GM12878 (cell line): ENCODE results near the gene NUMB. TPM values are rescaled to one million over a fixed set of nuclear protein-coding genes. Genes with fewer than 3 reads are reported as not detected.

Source experiments
- BACH1 ChIP-seq: fragments of 450-650 bp; IDR thresholded peaks from 2 replicates; pipeline ENCODE4 v1.6.1; 2017; ENCODE audit warnings: mild to moderate bottlenecking, borderline replicate concordance
- BCL3 ChIP-seq: IDR thresholded peaks from 2 replicates; pipeline ENCODE4 v1.6.1; 2011; ENCODE audit warnings: borderline replicate concordance, low read depth, mild to moderate bottlenecking, moderate library complexity, low read length; ENCODE audit not compliant: insufficient read depth, poor library complexity, severe bottlenecking
- CEBPZ ChIP-seq: fragments of 150-350 bp; IDR thresholded peaks from 2 replicates; pipeline ENCODE4 v1.6.1; 2016; ENCODE audit warnings: low read depth, low read length
- CREB1 ChIP-seq: IDR thresholded peaks from 2 replicates; pipeline ENCODE4 v1.6.1; 2012; ENCODE audit warnings: low read depth, mild to moderate bottlenecking, inconsistent platforms
- CREM ChIP-seq: IDR thresholded peaks from 2 replicates; pipeline ENCODE4 v1.6.1; 2014; ENCODE audit warnings: antibody characterized with exemption, low read depth
- E4F1 ChIP-seq: fragments of 450-650 bp; IDR thresholded peaks from 2 replicates; pipeline ENCODE4 v1.6.1; 2018; ENCODE audit warnings: borderline replicate concordance, mild to moderate bottlenecking; ENCODE audit not compliant: partially characterized antibody
- IKZF2 ChIP-seq, 2 experiments: fragments of 450-650 bp; IDR thresholded peaks; 2 replicates each; pipeline ENCODE4 v1.6.1; 2017; ENCODE audit warnings: mild to moderate bottlenecking in 2 of 2, moderate library complexity in 2 of 2
- MAX ChIP-seq: IDR thresholded peaks from 2 replicates; pipeline ENCODE4 v1.6.1; 2012; ENCODE audit warnings: low read depth, low read length, improper control_type of control experiment
- MLLT1 ChIP-seq: fragments of 450-650 bp; IDR thresholded peaks from 2 replicates; pipeline ENCODE4 v1.6.1; 2016; ENCODE audit warnings: mild to moderate bottlenecking
- NBN ChIP-seq: fragments of 450-650 bp; IDR thresholded peaks from 2 replicates; pipeline ENCODE4 v1.6.1; 2016
- NKRF ChIP-seq: fragments of 450-650 bp; conservative IDR thresholded peaks from 2 replicates; pipeline ENCODE4 v1.6.1; 2017; ENCODE audit warnings: mild to moderate bottlenecking, moderate library complexity
- POU2F2 ChIP-seq: IDR thresholded peaks from 3 replicates; pipeline ENCODE4 v1.6.1; 2011; ENCODE audit warnings: low read depth, mild to moderate bottlenecking, low read length, borderline replicate concordance
- SMC3 ChIP-seq: IDR thresholded peaks from 2 replicates; pipeline ENCODE4 v1.6.1; 2011; ENCODE audit warnings: low read length, improper control_type of control experiment, borderline replicate concordance
- SPI1 ChIP-seq: IDR thresholded peaks from 2 replicates; pipeline ENCODE4 v1.6.1; 2011; ENCODE audit warnings: low read depth, mild to moderate bottlenecking, low read length, moderate library complexity, borderline replicate concordance; ENCODE audit not compliant: insufficient read depth
- STAT1 ChIP-seq: fragments of 450-650 bp; conservative IDR thresholded peaks from 2 replicates; pipeline ENCODE4 v1.6.1; 2014; ENCODE audit warnings: antibody characterized with exemption, mild to moderate bottlenecking
- polyA plus RNA-seq, 11 experiments: library from polyadenylated mRNA; depleted of rRNA in 4 of 11; unstranded in 6 of 11; stranded (reverse) in 5 of 11; fragments of >200 nt; fragmentation: Nextera tagmentation in 4 of 11; fragmentation: Illumina TruSeq in 1 of 11; extraction: Ambion mirVana in 4 of 11; extraction: Trizol in 1 of 11; gene quantifications; 1 replicate in 1 of 11; 2 replicates in 10 of 11; pipeline versions ENCODE4 v1.2.1 to v1.2.3, GENCODE V29; 2011 to 2016; ENCODE audit warnings: inconsistent platforms in 2 of 11, missing spikeins in 2 of 11, low read depth in 1 of 11
- total RNA-seq, 4 experiments: library from RNA; depleted of rRNA in 3 of 4; stranded (reverse); fragments of >200 nt in 3 of 4; fragmentation: Illumina TruSeq in 1 of 4; extraction: Trizol in 1 of 4; gene quantifications; 2 replicates each; pipeline versions ENCODE4 v1.2.1 to v1.2.3, GENCODE V29; 2013 to 2021

The NUMB gene
- total and polyA plus RNA-seq, 10 of the 15 experiments (the other 5 are each of a cell fraction or from before 2014, with no cell fraction given), result 22.0 to 147 (median 48.9) TPM

GRCh38 chr14:73248108-73248868, 210.1 kb downstream of the NUMB start (continued):
- TF ChIP-seq E4F1 (no peak), SMC3 (no peak), NBN (no peak; the same call in 1 of the 2 replicates), STAT1 (no peak), MAX (no peak), IKZF2 (IDR thresholded peaks at IDR 0.05) (peak; percentile 94 to 95), POU2F2 (0 out of 3 replicates have a peak, but pooled peaks have one; percentile 12), CEBPZ (no peak), SPI1 (0 out of 2 replicates have a peak, but pooled peaks have one; percentile 1), BCL3 (peak; percentile 29), MLLT1 (no peak), CREB1 (no peak), NKRF (no peak), CREM (0 out of 2 replicates have a peak, but pooled peaks have one; percentile 35), BACH1 (peak; percentile 25; the same call in 1 of the 2 replicates)
